Iris pigment epithelial cell (primary cell): ENCODE measurements around the gene DLG5.
A peak's percentile ranks its signal among the peaks of the same experiment; 100 is the strongest.

Experiments used
- DNase-seq: peaks from one replicate; pipeline ENCODE4 v3.0.0-alpha.2; 2011; ENCODE audit warnings: low read depth

The DLG5 gene

DNA sequence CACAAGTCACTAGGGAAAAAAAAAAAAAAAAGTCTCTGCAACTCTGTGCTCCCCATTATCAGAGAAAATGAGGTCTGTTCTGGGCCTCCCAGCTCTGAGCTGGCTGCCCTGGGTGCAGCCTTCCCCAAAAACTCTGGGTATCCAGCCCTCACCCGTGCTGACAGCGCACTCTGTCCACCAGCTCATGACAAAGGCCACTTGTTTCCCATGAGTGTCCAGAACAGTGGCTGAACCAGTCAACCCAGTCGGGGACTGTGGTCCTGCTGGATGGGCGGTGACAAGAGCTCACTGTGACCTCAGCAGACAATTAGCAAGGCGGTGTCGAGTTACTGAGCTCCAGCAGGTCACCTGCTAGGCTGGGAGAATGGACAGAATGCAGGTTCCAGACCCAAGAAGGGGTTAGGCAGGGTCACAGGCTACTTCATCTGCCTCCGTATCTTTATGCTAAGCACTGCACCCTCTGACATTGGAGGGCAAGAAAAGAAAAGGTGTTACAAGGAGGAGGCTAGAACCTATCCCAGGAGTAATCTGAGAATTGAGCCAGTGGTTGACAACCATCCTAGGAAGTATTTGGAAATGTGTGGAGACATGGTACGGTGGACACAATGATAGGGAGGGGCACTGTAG, 37.2 kb downstream of the DLG5 start:
- DNase-seq, result no peak

DNA sequence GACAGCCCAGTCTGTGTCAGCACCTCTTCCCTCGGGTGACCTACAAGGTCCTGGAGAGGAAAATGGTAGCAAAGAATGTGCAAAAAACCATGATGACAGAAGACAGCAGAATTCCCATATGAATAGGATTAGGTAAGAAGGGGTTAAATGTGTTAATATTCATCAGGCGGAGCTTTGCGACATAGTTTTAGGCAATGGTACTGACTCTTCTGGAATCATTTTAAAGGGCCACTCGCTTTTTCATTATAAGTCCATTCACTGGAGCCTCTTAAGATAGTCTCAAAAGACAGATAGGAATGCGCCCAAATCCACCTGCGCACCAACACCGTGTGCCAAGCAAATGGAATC, 38.2 kb downstream of the DLG5 start:
- no peak for DNase-seq

DNA sequence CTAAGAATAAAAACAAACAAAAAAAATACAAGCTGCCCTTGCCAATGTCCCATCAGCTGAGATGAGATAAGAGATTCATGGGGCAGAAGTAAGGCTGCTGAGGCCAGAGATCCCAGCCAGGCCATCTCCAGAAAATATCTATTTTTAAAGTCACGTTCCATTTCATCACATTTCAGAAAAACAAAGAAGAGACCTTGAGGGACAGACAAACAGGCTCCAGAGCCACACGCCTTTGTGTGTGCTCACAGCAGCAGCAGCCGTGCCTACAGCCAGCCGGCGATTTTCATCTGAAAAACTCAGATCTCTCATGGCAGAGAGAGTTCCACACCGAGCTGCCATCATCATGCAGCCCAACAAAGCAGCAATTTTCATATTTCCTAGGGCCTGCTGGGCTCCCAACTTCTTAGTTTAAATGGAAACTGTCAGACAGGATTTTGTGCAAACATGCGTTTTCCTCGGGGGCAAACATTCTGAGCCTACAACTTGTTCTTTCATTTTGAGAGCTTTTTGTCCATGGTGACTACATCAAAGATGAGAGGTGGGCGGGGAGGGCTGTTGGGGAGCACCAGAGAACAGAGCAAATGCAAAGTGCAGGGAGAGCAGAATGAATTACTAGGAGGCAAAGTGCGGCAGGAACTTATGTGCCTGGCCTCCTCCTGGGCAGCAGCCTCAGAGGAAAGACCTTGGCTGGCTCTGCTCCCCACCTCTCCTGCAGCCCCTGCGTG, 38.8 kb downstream of the DLG5 start:
- peak; percentile 33 for DNase-seq

DNA sequence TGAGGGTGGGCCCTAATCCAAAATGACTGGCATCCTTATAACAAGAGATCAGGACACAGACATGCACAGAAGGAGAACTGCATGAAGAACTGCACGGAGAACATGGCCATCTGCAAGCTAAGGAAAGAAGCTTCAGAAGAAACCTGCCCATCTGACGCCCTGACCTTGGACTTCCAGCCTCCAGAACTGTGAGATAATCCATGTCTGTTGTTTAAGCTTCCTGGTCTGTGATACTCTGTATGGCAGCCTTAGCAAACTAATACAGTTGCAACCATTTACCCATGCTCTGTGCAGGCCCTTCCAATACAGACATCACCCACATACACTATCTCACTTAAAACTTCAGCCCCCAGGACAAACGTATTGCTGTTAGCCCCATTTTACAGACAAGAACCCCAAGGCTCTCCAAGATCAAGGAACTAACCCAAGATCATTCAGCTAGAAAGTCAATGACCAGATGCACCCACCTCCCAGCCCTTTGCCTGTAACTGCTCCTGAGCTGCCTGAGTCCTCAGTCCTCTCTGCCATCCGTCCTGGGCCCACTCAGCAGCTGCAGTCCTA, 39.7 kb downstream of the DLG5 start:
- no peak for DNase-seq

DNA sequence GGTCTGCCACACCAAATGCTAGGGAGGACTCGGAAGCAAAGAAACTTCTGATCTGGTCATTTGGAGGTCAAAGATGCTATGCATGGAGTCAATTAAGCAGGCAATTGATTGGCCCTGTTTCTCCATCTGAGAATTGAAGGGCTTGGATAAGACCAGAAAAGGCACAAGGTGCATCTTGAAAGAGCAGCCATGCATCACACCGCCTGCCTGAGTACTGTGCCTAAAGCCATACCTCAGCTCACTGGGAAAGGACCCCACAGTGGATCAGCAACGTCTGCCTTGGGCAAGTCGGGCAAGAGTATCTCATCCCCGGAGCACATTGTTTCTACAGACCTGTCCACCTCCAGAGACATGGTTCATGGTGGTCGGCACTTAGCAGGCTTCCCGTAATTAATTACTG, 42.4 kb downstream of the DLG5 start:
- no peak for DNase-seq

DNA sequence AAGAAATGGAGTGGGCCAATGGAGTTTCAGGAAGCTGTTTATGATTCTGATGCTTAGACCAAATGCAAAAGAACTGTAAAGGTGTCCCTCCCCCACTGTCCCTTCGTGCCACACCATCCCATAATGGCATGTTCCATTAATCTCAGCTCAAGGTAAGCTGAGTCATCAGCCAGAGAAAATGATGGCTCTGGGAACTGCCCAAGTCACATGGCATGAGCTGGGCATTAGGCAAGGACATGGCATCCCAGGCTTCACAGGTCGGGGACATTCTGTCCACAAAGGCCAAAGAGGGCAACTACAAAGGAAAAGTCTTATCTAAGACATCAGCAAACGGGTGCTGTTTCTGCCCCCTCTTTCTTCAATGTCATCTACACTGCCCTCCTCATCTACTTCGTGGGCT, 44.9 kb downstream of the DLG5 start:
- no peak for DNase-seq

DNA sequence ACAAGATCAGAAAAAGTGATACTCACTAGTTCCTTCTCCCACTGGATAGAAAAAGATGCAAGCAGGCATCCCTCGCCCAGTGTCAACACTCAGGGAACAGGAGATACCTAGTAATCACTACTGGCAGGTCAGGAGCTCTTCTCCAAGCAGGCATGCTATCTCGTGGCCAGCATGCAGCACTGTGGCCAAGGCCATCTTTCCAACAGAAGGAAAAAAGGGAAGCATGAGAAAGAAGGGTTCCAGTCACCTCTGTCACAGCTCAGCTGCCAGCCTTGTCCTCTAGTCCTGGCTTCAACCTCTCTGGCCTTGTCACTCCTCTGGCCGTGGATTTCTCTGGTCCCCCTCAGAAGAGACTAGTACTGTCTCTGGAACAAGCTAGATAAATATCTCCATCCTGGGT, 45.3 kb downstream of the DLG5 start:
- no peak for DNase-seq

DNA sequence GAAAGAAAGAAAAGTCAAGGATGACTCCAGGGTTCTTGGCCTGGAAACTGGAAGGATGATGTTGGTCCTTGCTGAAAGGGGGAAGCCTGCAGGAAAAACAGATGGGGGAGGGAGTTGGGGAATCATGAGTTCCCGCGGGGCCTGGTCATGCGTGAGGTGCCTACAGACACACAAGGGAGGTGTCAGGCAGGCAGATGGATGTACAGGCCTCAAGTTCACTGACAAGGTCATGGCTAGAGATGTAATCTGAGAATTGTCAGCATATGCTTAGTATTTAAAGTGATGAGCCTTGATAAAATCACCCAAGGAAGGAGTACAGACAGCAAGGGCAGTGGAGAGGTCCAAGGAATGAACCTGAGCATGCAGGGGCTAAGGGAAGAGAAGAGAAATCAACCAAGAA, 46.8 kb downstream of the DLG5 start:
- DNase-seq, result no peak

DNA sequence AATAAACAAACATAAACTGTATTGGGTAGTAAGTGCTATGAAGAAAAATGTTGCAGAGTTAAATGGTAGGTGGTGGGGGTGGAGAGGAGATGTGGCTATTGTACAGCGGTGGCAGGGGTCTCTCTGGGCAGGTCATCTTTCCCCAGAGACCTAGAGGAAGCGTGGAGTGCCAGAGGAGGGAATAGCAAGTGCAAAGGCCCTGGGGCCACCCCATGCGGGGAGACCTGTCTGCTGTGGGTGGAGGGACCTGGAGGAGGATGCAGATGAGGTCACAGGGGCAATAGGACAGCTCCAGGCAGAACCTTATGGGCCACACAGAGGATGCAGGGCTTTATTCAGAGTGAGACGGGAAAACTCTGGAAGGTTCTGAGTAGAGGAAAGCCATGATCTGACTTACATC, 47.5 kb downstream of the DLG5 start:
- DNase-seq, result no peak

DNA sequence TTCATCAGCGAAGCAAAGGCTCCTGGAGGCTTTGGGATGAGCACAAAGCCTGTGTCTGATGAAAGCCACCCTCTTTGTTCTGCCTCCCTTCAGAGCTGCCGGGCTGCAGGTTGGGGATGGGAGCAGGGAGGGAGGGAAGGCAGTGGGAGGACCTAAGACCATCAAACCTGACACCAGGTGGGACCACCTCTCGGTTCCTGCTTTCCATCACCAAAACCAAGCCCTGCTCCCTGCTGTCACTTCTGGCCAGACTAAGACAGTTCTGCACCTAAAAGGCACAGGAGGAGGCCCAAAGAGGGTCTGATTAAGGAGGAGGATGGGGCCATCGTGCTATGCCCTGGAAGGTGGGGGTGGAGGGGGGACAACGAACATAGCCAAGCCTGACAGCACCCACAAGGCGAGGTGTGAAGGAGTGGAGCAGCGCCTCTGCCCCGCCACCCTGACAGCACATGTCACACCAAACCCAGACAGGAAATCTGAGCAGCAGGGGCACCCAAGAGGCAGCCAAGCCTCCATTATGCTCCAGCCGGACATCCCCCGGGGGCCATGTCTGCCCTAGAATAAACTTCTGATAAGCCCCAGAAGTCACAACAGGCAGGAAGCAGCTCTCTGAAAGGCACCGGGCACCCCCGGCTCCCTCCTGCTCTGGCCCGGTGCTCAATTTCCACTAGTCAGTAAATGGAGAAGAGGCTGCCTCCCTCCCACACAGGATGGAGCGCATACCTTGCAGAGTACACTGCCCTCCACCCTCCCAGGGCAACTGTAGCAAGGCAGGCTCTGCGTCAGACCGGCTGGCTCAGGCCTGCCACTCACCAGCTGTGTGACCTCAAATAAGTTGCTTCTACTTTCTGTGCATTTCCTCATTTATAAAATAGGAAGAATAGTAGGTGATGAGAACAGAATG, 48.9 kb downstream of the DLG5 start:
- peak; percentile 75 for DNase-seq

DNA sequence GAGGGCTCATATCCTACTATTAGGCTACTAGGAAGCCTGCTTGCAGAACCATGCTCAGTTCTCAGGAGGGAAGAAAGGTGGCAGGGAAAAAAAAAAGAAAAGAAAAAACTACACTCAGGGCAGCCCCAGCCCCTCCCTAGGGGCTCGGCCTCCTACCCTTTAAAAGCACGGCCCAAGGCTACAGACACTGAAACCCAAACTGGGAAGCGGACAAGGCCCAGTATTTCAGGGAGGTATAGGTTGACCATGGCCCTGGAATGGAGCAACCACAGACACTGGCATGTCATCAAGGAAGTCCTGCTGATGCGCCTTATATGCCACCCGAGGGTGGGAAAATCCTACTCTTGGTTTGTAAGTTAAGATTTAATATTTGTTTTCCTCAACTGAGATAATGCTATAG, 50.8 kb downstream of the DLG5 start:
- no peak for DNase-seq

DNA sequence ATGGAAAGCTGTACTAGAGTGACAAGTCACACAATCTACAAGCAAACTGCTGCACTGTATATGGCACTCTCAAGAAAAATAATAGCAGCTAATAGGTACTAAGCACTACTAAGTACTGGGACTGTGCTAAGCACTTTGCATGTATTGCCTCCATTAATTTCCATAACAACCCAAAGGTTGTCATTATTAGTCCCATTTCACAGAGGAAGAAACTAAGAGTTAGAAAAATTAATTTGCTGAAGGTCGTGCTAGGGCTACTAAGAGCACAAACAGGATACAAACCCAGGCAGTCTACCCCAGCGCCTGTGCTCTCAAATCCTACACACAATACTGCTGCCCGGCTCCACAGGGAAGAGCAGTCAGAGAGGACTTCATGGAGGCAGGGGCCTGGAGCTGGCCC, 51.7 kb downstream of the DLG5 start:
- DNase-seq, result no peak

DNA sequence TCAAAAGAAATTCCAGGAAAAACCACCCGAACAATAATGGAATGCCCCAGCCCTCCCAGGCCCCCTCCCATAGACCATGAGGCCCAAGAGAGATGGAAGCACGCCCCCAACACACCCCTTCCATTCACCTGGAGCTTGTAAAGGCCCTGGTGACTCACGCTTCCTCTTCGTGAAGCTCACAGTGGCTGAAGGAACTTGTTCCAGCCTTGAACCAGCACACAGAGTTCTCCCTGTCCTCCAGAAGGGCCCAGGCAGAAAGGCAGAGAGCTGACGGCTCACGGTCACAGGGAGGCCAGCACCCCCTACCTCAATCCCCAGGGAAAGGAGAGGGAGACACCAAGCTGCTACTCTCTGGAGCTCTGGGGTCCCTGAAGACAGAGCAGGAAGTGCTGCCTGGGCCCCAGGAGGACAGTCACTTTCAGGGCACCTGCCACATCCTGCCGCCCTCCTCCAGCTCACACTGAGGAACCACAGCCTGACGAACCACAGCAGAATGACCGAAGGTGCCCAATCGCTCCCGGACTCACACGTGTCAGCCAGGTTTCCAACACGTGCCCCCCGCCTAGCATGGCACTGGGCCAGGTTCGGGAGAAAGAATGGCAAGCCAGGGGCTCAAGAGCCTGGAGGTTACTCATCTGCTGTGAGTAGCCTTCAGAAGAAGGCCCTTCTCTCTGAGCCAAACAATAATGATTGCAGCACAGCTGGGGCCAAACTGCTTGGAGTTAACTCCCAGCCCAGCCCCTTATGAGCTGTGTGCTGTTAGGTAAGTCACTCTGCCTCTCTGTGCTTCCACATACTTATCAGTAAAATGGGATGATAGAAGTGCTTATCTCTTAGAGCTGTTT, 52.8 kb downstream of the DLG5 start:
- peak; percentile 73 for DNase-seq

DNA sequence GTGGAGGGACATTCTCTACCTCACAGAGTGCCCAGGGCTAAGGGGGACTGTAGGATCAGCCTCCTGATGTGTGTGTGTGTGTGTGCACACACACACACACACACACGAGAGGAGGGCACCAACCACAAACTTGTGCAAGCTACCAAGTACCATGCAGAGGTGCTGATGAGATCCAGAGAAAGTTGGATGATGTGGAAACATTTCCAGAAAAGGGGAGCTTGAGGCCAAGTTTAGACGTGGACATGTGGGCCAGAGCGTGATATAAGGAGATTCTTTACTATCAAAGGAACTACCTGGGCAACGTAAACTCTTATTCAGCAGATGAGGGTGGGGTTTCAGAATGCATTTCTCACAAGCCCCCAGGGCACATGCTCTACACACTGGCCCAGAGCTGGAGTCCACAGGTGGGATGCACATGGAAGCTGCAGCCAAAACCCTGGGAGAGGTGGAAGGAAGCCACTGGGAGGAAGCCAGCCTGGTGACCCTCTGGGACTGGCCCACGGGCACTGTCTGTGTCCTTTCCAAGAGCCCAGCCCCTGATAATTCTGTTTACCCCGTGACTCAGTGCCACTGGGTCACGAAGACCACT, 53.5 kb downstream of the DLG5 start:
- DNase-seq, result no peak

DNA sequence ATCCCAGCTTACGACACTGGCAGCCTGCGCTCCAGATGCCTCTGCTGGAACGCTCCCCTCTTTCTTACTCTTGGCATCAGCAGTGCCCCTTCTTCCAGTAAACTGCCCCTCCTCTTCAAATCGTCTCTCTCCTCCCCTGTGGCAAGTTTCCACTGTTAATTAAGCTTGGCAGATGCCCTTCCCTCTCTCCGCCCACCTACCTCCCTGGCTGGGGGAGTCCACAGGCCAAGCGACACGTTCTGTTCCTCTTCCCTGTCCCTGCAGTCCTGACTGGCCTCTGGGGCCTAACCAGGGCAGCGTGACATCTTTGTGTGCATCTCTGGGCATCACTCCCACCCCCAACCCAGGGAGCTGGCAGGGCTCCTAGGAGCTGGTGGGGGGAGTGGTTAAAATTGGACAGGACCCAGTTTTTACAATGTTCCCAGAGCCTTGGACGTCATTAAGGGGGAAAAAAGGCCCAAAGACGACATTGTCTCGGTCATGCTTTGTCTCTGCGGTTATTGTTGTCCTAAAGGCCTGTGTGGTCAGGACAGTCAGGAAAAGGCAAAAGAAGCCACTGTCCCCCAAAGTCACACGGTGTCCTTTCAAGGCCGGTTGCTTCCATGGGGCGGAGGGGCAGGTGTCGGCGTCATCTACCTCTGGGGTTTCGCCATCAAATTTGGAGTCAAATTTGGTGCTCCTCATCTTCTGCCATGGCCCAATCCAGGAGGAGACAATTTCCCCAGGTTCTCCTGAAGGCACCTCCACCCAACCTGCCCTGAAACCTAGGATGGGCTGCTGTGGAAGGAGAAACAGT, 54.2 kb downstream of the DLG5 start:
- DNase-seq, result no peak

DNA sequence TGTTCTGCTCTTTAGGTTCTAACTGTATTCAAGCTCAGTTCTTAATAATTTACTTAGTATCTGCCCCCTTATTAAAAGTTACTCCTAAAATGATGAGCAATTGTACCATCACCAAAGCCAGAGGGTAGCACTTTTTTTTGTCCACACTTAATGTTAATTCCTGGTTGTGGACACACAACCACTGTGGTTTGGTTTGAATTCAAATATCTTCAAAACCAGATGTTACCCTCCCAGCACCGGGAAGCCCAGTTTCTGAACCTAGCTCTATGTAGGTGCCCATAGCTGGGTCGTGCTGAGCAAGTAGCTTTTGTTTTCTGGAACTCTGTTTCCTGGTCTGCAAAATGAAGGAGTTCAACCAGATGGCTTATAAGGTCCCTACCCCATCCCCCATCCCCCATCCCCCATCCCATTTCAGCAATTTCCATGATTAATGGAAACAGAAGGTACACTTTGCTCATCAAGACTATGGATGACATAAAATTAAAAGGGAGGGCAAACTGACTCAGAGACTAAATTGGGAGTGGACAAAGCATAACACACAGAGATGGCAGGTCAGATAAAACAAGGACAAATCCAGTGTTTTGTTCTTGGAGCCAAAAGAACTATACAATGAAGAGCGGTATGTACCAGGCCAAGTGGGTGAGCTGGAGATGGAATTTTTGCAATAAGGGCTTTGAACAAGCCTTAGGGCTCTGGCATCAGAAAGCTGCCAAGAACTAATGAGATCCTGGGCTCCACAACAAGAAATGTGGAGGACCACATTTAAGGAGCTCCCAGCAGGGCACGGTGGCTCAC, 56.7 kb downstream of the DLG5 start:
- DNase-seq, result no peak

DNA sequence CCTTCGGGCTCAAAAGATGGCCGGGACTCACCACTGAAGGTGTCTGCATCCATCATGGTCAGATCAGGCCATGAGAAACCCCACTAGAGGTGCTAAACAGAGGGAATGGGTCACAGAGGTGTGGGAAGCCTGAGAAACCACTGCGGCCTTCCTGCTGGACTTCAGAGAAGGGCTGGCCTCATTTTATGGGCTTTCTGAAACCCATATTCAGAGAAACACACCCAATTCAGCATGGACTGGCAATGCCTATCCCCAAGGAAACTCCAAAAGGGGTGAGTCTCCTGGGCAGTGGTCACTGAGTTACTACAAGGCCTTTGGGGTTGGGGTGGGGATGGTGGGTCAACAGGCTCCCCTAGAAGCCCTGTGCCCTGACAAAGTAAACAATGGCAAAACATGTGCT, 58.0 kb downstream of the DLG5 start:
- no peak for DNase-seq

DNA sequence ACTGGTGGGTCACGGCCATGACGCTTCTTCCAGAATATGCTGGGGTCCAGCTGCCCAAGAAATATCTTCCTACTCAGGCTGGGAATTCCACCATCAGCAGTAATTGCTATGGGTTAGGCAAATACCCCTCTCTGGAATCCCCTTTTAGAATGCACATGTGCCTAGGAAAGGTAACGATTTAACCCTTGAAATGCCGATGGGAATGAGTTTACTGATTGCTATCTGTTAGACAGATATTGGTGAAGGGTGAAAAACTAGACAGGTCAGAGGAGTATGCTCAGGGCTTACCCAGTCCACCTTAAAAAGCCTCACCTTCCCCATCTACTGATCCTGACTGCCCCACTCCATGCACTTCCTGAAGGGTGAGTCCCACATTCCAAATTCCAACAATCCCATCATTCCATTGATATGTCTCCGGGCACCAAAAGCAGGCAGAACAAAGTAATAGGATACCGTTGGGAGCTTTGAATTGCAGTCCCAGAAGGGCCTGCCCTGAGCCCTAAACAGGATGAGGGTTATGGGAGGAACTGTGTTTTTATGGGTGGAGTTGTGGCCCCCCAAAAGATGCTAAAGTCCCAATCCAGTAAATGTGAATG, 59.3 kb downstream of the DLG5 start:
- DNase-seq, result no peak

DNA sequence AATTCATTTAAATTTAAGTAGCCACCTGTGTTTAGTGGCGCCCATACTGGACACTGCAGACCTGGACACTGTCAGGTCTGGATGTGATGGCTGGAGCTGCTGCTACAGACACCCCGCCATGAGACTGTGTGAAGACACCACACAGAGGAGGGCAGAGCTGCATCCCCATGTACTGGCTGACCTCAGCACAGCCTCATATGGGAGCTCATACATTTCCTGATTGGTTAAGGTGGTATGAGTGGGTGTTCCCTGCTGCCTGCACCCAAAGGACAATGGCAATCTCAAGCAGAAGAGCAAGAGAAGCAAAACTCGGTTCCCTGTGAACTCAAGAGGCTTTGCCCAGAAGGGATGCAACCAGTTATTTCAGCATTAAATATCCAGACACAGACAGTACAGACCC, 60.0 kb downstream of the DLG5 start:
- DNase-seq, result no peak
